Measurements from ENCODE around the gene RSL1D1. TPM values are rescaled to one million over a fixed set of nuclear protein-coding genes. Genes with fewer than 3 reads are reported as not detected.
"Not testable (repeated sequence)": the region's sequence is repeated elsewhere in the genome, so short reads cannot be mapped to it uniquely, and the experiment has no call there.

RSL1D1 gene
- polyA plus RNA-seq, 3 donors: 46.1 to 182 (median 124) TPM

GRCh38 chr16:11791144-11791828 is 60.1 kb downstream of the RSL1D1 start:
- H3K4me3 ChIP-seq (replicated peaks in 1 of 3; ENCODE audit: low read depth in 2 of 3, low read length in 3 of 3): no peak overlapping the region
- H3K4me2 ChIP-seq (replicated peaks; ENCODE audit: extremely low read depth, low read length, poor library complexity, severe bottlenecking): no peak overlapping the region
- peaks cover 100% of the 10 kb centered on the region for H3K79me2 ChIP-seq (ENCODE audit: insufficient read depth, low read length)
- Mint-ChIP-seq H3K9me3 (no peaks in the 10 kb centered on the region), H3K27ac (peak overlapping the region; percentile 4 to 78 (median 26)), H3K27me3 (ENCODE audit: low read depth in 3 of 3) (peaks cover 0 to 1% (median 0%) of the 10 kb centered on the region in 3 donors), H3K4me1 (peaks cover 57% of the 10 kb centered on the region), H3K4me3 (no peak overlapping the region), H3K36me3 (peaks cover 30 to 44% of the 10 kb centered on the region in 2 donors)
- no peak for TF ChIP-seq CTCF (IDR thresholded peaks at IDR 0.05)
- H4K20me1 ChIP-seq (ENCODE audit: insufficient read depth, low read length): peaks cover 98% of the 10 kb centered on the region
- no peak overlapping the region for H2AFZ ChIP-seq (ENCODE audit: insufficient read depth, low read depth, low read length, poor library complexity, severe bottlenecking)
- H3K27ac ChIP-seq (ENCODE audit: low read depth in 1 of 2, low read length in 2 of 2): peak overlapping the region in 1 of 2 donors; percentile 39
- DNase-seq: no peak
- H3K9me3 ChIP-seq (replicated peaks in 1 of 2; ENCODE audit: control insufficient read depth in 1 of 2, insufficient read depth in 1 of 2, low read length in 2 of 2): no peaks in the 10 kb centered on the region
- peaks cover 18 to 33% of the 10 kb centered on the region in 2 donors for H3K4me1 ChIP-seq (ENCODE audit: control insufficient read depth in 1 of 2, insufficient read depth in 2 of 2, low read length in 2 of 2)
- no peaks in the 10 kb centered on the region for H3K27me3 ChIP-seq (ENCODE audit: control insufficient read depth in 2 of 2, insufficient read depth in 2 of 2, low read length in 2 of 2)
- 79% methylated on average over 3 of the region's 8 CpGs for WGBS (ENCODE audit: insufficient coverage)
- no peak overlapping the region for H3K9ac ChIP-seq (ENCODE audit: insufficient read depth, low read length, poor library complexity, severe bottlenecking)
- intact Hi-C loops (cut with micrococcal nuclease): no loop called here
- peaks cover 8 to 55% of the 10 kb centered on the region in 2 donors for H3K36me3 ChIP-seq (replicated peaks in 1 of 2; ENCODE audit: control insufficient read depth in 1 of 2, insufficient read depth in 2 of 2, low read length in 2 of 2)

- Mint-ChIP-seq H3K4me1 (peaks cover 39% of the 10 kb centered on the region), H3K4me3 (no peak overlapping the region), H3K27me3 (ENCODE audit: low read depth in 3 of 3) (peaks cover 0 to 1% (median 0%) of the 10 kb centered on the region in 3 donors), H3K9me3 (no peaks in the 10 kb centered on the region), H3K36me3 (peaks cover 17 to 30% of the 10 kb centered on the region in 2 donors), H3K27ac (peak overlapping the region in 4 of 7 donors; percentile 13 to 83 (median 20))
- Histone ChIP-seq H2AFZ (ENCODE audit: insufficient read depth, low read depth, low read length, poor library complexity, severe bottlenecking) (no peak overlapping the region), H3K4me1 (ENCODE audit: control insufficient read depth in 1 of 2, insufficient read depth in 2 of 2, low read length in 2 of 2) (peaks cover 6 to 22% of the 10 kb centered on the region in 2 donors), H3K9ac (ENCODE audit: insufficient read depth, low read length, poor library complexity, severe bottlenecking) (no peak overlapping the region), H3K4me3 (replicated peaks in 1 of 3; ENCODE audit: low read depth in 2 of 3, low read length in 3 of 3) (no peak overlapping the region), H3K36me3 (replicated peaks in 1 of 2; ENCODE audit: control insufficient read depth in 1 of 2, insufficient read depth in 2 of 2, low read length in 2 of 2) (peaks cover 6 to 41% of the 10 kb centered on the region in 2 donors), H3K27ac (ENCODE audit: low read depth in 1 of 2, low read length in 2 of 2) (peak overlapping the region in 1 of 2 donors; percentile 31), H3K4me2 (replicated peaks; ENCODE audit: extremely low read depth, low read length, poor library complexity, severe bottlenecking) (no peak overlapping the region), H3K79me2 (ENCODE audit: insufficient read depth, low read length) (peaks cover 99% of the 10 kb centered on the region), H3K27me3 (ENCODE audit: control insufficient read depth in 2 of 2, insufficient read depth in 2 of 2, low read length in 2 of 2) (no peaks in the 10 kb centered on the region), H4K20me1 (ENCODE audit: insufficient read depth, low read length) (peaks cover 96% of the 10 kb centered on the region), H3K9me3 (replicated peaks in 1 of 2; ENCODE audit: control insufficient read depth in 1 of 2, insufficient read depth in 1 of 2, low read length in 2 of 2) (no peaks in the 10 kb centered on the region)
- intact Hi-C loops (cut with micrococcal nuclease): no loop called here
- no peak for TF ChIP-seq CTCF (IDR thresholded peaks at IDR 0.05)
- WGBS (ENCODE audit: insufficient coverage): 100% methylated on average over 1 of the region's 3 CpGs
- no peak for DNase-seq
Measured at GRCh38 chr16:11788914-11789313, 62.4 kb downstream of the RSL1D1 start.

- peaks cover 34% of the 10 kb centered on the region for H3K4me1 Mint-ChIP-seq
- not testable (repeated sequence) for H3K27ac ChIP-seq (ENCODE audit: low read depth in 1 of 2, low read length in 2 of 2); H3K9me3 Mint-ChIP-seq; H3K27me3 ChIP-seq (ENCODE audit: control insufficient read depth in 2 of 2, insufficient read depth in 2 of 2, low read length in 2 of 2); H3K4me2 ChIP-seq (replicated peaks; ENCODE audit: extremely low read depth, low read length, poor library complexity, severe bottlenecking); H3K9ac ChIP-seq (ENCODE audit: insufficient read depth, low read length, poor library complexity, severe bottlenecking); H2AFZ ChIP-seq (ENCODE audit: insufficient read depth, low read depth, low read length, poor library complexity, severe bottlenecking); DNase-seq; H3K4me3 Mint-ChIP-seq; H3K9me3 ChIP-seq (replicated peaks in 1 of 2; ENCODE audit: control insufficient read depth in 1 of 2, insufficient read depth in 1 of 2, low read length in 2 of 2); H3K27me3 Mint-ChIP-seq (ENCODE audit: low read depth in 3 of 3); H3K4me3 ChIP-seq (replicated peaks in 1 of 3; ENCODE audit: low read depth in 2 of 3, low read length in 3 of 3)
- Histone ChIP-seq H3K79me2 (ENCODE audit: insufficient read depth, low read length) (peaks cover 96% of the 10 kb centered on the region), H4K20me1 (ENCODE audit: insufficient read depth, low read length) (peaks cover 94% of the 10 kb centered on the region), H3K36me3 (replicated peaks in 1 of 2; ENCODE audit: control insufficient read depth in 1 of 2, insufficient read depth in 2 of 2, low read length in 2 of 2) (peaks cover 12 to 28% of the 10 kb centered on the region in 2 donors), H3K4me1 (ENCODE audit: control insufficient read depth in 1 of 2, insufficient read depth in 2 of 2, low read length in 2 of 2) (peaks cover 23 to 35% of the 10 kb centered on the region in 2 donors)
- peak overlapping the region; percentile 30 to 90 (median 62) for H3K27ac Mint-ChIP-seq
- H3K36me3 Mint-ChIP-seq: peaks cover 26 to 32% of the 10 kb centered on the region in 2 donors
- WGBS (ENCODE audit: insufficient coverage): 95% methylated on average over 6 of the region's 13 CpGs
- intact Hi-C loops (cut with micrococcal nuclease): loop anchor here in 1 of 2 donors (5.0 kb wide), 1 partner anchor 553 kb away; no protein-coding TSS in a partner anchor
Measured at GRCh38 chr16:11784980-11785599, 66.3 kb downstream of the RSL1D1 start.

Measured in CD14-positive monocyte (primary cell).